K562 (cell line): ENCODE results near the gene COX6A2. TPM values are rescaled to one million over a fixed set of nuclear protein-coding genes. Genes with fewer than 3 reads are reported as not detected.

Experiments used
- EP400 ChIP-seq: fragments of 450-650 bp; IDR thresholded peaks from 2 replicates; pipeline ENCODE4 v1.6.1; 2017; ENCODE audit warnings: antibody characterized with exemption, mild to moderate bottlenecking, moderate library complexity
- ESRRA ChIP-seq: fragments of 450-650 bp; IDR thresholded peaks from 2 replicates; pipeline ENCODE4 v1.6.1; 2014; ENCODE audit warnings: low read depth, mild to moderate bottlenecking, moderate library complexity, borderline replicate concordance
- MTA3 ChIP-seq: fragments of 450-650 bp; formaldehyde crosslinking; IDR thresholded peaks from 2 replicates; pipeline ENCODE4 v1.6.1; 2017; ENCODE audit warnings: mild to moderate bottlenecking, borderline replicate concordance
- PHB2 ChIP-seq: fragments of 450-650 bp; IDR thresholded peaks from 2 replicates; pipeline ENCODE4 v1.6.1; 2017; ENCODE audit warnings: low read depth
- RBBP5 ChIP-seq: fragments of 200-600 bp; sonication (generic); IDR thresholded peaks from 2 replicates; pipeline ENCODE4 v1.6.1; 2012; ENCODE audit warnings: borderline replicate concordance, mild to moderate bottlenecking, low read length, control low read depth, inconsistent platforms; ENCODE audit not compliant: insufficient read depth, poor library complexity, severe bottlenecking
- SIN3A ChIP-seq, 2 experiments: fragments of 150-350 bp in 1 of 2; IDR thresholded peaks; 2 replicates each; pipeline ENCODE4 v1.6.1; 2011 to 2016; ENCODE audit warnings: borderline replicate concordance in 2 of 2, low read depth in 2 of 2, low read length in 2 of 2, mild to moderate bottlenecking in 2 of 2, moderate library complexity in 2 of 2; ENCODE audit not compliant: control insufficient read depth in 1 of 2
- XRCC4 ChIP-seq: IDR thresholded peaks from one replicate; pipeline ENCODE4 v1.6.1; 2011; ENCODE audit not compliant: insufficient read depth, insufficient read length; ENCODE audit errors: extremely low read depth
- ZNF12 ChIP-seq: sonication (generic); formaldehyde crosslinking; IDR thresholded peaks from 2 replicates; pipeline ENCODE4 v1.4.0; 2020; ENCODE audit warnings: mild to moderate bottlenecking, missing genetic modification reagents
- ZNF224 ChIP-seq: sonication (generic); formaldehyde crosslinking; IDR thresholded peaks from 2 replicates; pipeline ENCODE4 v1.8.0; 2022; ENCODE audit warnings: mild to moderate bottlenecking, missing genetic modification reagents
- ZNF766 ChIP-seq: fragments of 200-800 bp; sonication (Bioruptor generic); conservative IDR thresholded peaks from 2 replicates; pipeline ENCODE4 v1.6.1; 2016; ENCODE audit warnings: missing genetic modification characterization, missing compliant biosample characterization
- polyA plus RNA-seq, 8 experiments: library from polyadenylated mRNA; depleted of rRNA in 4 of 8; stranded (reverse) in 5 of 8; unstranded in 3 of 8; fragments of >200 nt; fragmentation: Nextera tagmentation in 2 of 8; fragmentation: Illumina TruSeq in 1 of 8; extraction: Ambion mirVana in 2 of 8; extraction: Trizol in 1 of 8; gene quantifications; 2 replicates each; pipeline versions ENCODE4 v1.2.1 to v1.2.3, GENCODE V29; 2011 to 2014; ENCODE audit warnings: inconsistent platforms in 1 of 8, missing spikeins in 1 of 8
- total RNA-seq, 7 experiments: library from RNA; depleted of rRNA in 6 of 7; stranded (reverse); fragments of >200 nt in 6 of 7; fragmentation: Illumina TruSeq in 2 of 7; extraction: Trizol in 2 of 7; gene quantifications; 2 replicates each; pipeline versions ENCODE4 v1.2.1 to v1.2.3, GENCODE V29; 2011 to 2021; ENCODE audit warnings: low replicate concordance in 1 of 7
- TF ChIP-seq, protein P1 (sequence below), 2 experiments: fragments of 200-800 bp in 1 of 2; sonication (Bioruptor generic) in 1 of 2; sonication (generic) in 1 of 2; formaldehyde crosslinking in 1 of 2; IDR thresholded peaks in 1 of 2; conservative IDR thresholded peaks in 1 of 2; 2 replicates each; pipeline versions ENCODE4 v1.5.0 to v1.6.1; 2016 to 2020; ENCODE audit warnings: missing compliant biosample characterization in 1 of 2, missing genetic modification characterization in 1 of 2, missing genetic modification reagents in 1 of 2
- TF ChIP-seq, protein P2 (sequence below): fragments of 250-450 bp; sonication (Bioruptor Pico); IDR thresholded peaks from 2 replicates; pipeline ENCODE4 v1.5.0; 2021
- TF ChIP-seq, protein P3 (sequence below), 2 experiments: fragments of 450-650 bp in 1 of 2; sonication (generic) in 1 of 2; formaldehyde crosslinking in 1 of 2; IDR thresholded peaks in 1 of 2; conservative IDR thresholded peaks in 1 of 2; 2 replicates each; pipeline versions ENCODE4 v1.6.1 to v1.8.1; 2016 to 2023; ENCODE audit warnings: mild to moderate bottlenecking in 2 of 2, moderate library complexity in 2 of 2, inconsistent platforms in 1 of 2, missing genetic modification reagents in 1 of 2
- TF ChIP-seq, protein P4 (sequence below), 2 experiments: fragments of 450-650 bp; conservative IDR thresholded peaks; 2 replicates each; pipeline ENCODE4 v1.6.1; 2017; ENCODE audit warnings: mild to moderate bottlenecking in 2 of 2, moderate library complexity in 2 of 2
- TF ChIP-seq, protein P5 (sequence below): fragments of 250-450 bp; sonication (Bioruptor Pico); IDR thresholded peaks from 2 replicates; pipeline ENCODE4 v1.4.0; 2020; ENCODE audit warnings: borderline replicate concordance

COX6A2 gene
- total and polyA plus RNA-seq, 9 of the 15 experiments (the other 6 are each of a cell fraction or from before 2014, with no cell fraction given) = not detected

DNA sequence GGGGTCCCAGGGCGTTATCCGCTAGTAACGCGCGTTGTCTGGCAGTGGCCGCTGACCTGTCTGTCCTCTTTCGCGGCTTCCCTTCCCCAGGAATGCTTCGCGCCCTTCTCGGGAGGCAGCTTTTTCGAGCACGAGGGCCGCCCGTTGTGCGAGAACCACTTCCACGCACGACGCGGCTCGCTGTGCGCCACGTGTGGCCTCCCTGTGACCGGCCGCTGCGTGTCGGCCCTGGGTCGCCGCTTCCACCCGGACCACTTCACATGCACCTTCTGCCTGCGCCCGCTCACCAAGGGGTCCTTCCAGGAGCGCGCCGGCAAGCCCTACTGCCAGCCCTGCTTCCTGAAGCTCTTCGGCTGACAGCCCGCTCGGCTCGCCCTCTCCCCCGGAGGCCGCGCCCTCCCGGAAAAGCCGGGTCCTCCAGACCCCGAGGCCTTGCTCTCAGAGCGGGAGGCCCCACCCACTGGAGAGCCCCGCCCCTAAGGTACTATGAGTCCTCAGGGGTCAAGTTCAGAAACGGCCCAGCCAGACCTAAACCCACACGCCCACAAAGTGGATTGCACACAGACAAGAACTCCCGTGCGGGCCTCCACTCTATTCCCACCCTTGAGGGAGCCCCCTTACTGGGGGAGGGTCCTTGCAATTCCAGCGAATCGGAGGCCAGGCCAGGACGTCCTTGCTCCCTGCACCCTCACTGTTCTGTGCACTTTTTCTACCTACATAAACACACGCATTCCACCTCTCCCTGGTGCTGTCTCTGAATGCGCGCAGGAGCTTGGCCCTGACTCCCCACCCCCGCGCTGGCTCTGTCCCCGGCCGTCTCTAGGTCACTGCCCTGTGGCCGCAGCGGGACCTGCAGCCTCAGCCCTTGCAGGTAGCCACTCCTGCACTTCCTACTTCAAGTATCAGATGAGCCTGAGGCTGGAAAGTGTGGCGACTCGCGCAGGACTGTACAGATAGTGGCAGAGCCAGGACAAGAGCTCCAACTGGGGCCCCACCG lies 49.4 kb upstream of the COX6A2 start (continued):
- TF ChIP-seq, protein P1, sequence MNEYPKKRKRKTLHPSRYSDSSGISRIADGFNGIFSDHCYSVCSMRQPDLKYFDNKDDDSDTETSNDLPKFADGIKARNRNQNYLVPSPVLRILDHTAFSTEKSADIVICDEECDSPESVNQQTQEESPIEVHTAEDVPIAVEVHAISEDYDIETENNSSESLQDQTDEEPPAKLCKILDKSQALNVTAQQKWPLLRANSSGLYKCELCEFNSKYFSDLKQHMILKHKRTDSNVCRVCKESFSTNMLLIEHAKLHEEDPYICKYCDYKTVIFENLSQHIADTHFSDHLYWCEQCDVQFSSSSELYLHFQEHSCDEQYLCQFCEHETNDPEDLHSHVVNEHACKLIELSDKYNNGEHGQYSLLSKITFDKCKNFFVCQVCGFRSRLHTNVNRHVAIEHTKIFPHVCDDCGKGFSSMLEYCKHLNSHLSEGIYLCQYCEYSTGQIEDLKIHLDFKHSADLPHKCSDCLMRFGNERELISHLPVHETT (CRISPR knock-in tag; conservative IDR thresholded peaks at IDR 0.05 in 1 of 2, IDR thresholded peaks at IDR 0.05 in 1 of 2) = 0 out of 4 replicates have a peak, but pooled peaks of 1 of the 2 experiments have one; percentile 49
- TF ChIP-seq ZNF766 (CRISPR knock-in tag) (no peak), EP400 (peak; percentile 47), ZNF12 (CRISPR knock-in tag) (peak; percentile 26; the same call in 1 of the 2 replicates), SIN3A (IDR thresholded peaks at IDR 0.05; ENCODE audit: borderline replicate concordance in 2 of 2, control insufficient read depth in 1 of 2, low read depth in 2 of 2, low read length in 2 of 2) (peak in 1 of 2 experiments; percentile 49; a peak in 1 of 4 replicates), PHB2 (0 out of 2 replicates have a peak, but pooled peaks have one; percentile 16), ZNF224 (CRISPR knock-in tag) (no peak), XRCC4 (no peak), ESRRA (peak; percentile 59; the same call in 1 of the 2 replicates), RBBP5 (peak; percentile 72), MTA3 (peak; percentile 49; the same call in 1 of the 2 replicates)
- TF ChIP-seq, protein P2, sequence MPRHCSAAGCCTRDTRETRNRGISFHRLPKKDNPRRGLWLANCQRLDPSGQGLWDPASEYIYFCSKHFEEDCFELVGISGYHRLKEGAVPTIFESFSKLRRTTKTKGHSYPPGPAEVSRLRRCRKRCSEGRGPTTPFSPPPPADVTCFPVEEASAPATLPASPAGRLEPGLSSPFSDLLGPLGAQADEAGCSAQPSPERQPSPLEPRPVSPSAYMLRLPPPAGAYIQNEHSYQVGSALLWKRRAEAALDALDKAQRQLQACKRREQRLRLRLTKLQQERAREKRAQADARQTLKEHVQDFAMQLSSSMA (CRISPR knock-in tag) = 0 out of 2 replicates have a peak, but pooled peaks have one; percentile 44
- TF ChIP-seq, protein P3, sequence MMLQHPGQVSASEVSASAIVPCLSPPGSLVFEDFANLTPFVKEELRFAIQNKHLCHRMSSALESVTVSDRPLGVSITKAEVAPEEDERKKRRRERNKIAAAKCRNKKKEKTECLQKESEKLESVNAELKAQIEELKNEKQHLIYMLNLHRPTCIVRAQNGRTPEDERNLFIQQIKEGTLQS (IDR thresholded peaks at IDR 0.05) = no peak
- TF ChIP-seq, protein P3 (CRISPR knock-in tag; conservative IDR thresholded peaks at IDR 0.05) = no peak
- TF ChIP-seq, protein P4, sequence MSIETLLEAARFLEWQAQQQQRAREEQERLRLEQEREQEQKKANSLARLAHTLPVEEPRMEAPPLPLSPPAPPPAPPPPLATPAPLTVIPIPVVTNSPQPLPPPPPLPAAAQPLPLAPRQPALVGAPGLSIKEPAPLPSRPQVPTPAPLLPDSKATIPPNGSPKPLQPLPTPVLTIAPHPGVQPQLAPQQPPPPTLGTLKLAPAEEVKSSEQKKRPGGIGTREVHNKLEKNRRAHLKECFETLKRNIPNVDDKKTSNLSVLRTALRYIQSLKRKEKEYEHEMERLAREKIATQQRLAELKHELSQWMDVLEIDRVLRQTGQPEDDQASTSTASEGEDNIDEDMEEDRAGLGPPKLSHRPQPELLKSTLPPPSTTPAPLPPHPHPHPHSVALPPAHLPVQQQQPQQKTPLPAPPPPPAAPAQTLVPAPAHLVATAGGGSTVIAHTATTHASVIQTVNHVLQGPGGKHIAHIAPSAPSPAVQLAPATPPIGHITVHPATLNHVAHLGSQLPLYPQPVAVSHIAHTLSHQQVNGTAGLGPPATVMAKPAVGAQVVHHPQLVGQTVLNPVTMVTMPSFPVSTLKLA (conservative IDR thresholded peaks at IDR 0.05) = peak; percentile 46 to 53; a peak in 3 of 4 replicates
- TF ChIP-seq, protein P5, sequence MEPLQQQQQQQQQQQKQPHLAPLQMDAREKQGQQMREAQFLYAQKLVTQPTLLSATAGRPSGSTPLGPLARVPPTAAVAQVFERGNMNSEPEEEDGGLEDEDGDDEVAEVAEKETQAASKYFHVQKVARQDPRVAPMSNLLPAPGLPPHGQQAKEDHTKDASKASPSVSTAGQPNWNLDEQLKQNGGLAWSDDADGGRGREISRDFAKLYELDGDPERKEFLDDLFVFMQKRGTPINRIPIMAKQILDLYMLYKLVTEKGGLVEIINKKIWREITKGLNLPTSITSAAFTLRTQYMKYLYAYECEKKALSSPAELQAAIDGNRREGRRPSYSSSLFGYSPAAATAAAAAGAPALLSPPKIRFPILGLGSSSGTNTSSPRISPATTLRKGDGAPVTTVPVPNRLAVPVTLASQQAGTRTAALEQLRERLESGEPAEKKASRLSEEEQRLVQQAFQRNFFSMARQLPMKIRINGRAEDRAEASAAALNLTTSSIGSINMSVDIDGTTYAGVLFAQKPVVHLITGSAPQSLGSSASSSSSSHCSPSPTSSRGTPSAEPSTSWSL (CRISPR knock-in tag) = 0 out of 2 replicates have a peak, but pooled peaks have one; percentile 14
